GM12878 (cell line): ENCODE results near the gene KRT38. TPM values are rescaled to one million over a fixed set of nuclear protein-coding genes. Genes with fewer than 3 reads are reported as not detected.

Source experiments
- ATAC-seq: fragments of 200-7000 bp; cut with Tn5 transposase; 3 replicates; pipeline ENCODE4 v1.9.1; 2020; ENCODE audit warnings: mild to moderate bottlenecking, moderate library complexity
- BruUV-seq: library from RNA; stranded (reverse); fragments of 400-500 nt; replicated peaks from 2 replicates; lab custom pipeline; 2021; lab: Mats Ljungman, UMichigan
- CTCF ChIA-PET: fragments of 300-600 bp; sonication (Branson Sonifier 250); formaldehyde crosslinking; extraction: SDS; loops from one replicate; lab custom pipeline; 2021; ENCODE audit warnings: inconsistent platforms; lab: Yijun Ruan, JAX
- POLR2A ChIA-PET: fragments of 350-600 bp; formaldehyde crosslinking; extraction: SDS; loops from one replicate; lab custom pipeline; 2021; ENCODE audit warnings: inconsistent platforms; lab: Charles Lee
- RAD21 ChIA-PET: fragments of 300-600 bp; sonication (Branson Sonifier 250); formaldehyde crosslinking; loops from one replicate; lab custom pipeline; 2023; ENCODE audit warnings: antibody characterized with exemption; ENCODE audit not compliant: unreplicated experiment; lab: Charles Lee
- SMC1A ChIA-PET: fragments of 300-600 bp; sonication (Branson Sonifier 250); formaldehyde crosslinking; loops from one replicate; lab custom pipeline; 2023; ENCODE audit not compliant: unreplicated experiment, uncharacterized antibody; lab: Charles Lee
- DNase-seq: peaks from one replicate; pipeline ENCODE4 v3.0.0-alpha.2; 2011; ENCODE audit warnings: low read depth, low spot score
- FAIRE-seq: peaks from 3 replicates; lab custom pipeline; 2011; peaks lifted over from hg19 to GRCh38; lab: Jason Lieb, UNC
- H2AFZ ChIP-seq: 2 replicates; pipeline ENCODE4 v1.6.0; 2011; ENCODE audit warnings: low read depth, low read length, control low read depth; ENCODE audit not compliant: control insufficient read depth
- H3K27ac ChIP-seq: 2 replicates; pipeline ENCODE4 v1.5.1; 2011; ENCODE audit warnings: control low read depth; ENCODE audit not compliant: control insufficient read depth, insufficient read depth
- H3K27me3 ChIP-seq, 2 experiments: replicated peaks in 1 of 2; 2 replicates each; pipeline versions ENCODE4 v1.6.0 to v1.6.1; 2011; ENCODE audit warnings: low read length in 1 of 2; ENCODE audit not compliant: control insufficient read depth in 2 of 2, insufficient read depth in 2 of 2
- H3K36me3 ChIP-seq, 2 experiments: 2 replicates each; pipeline ENCODE4 v1.5.1; 2011; ENCODE audit warnings: low read length in 1 of 2; ENCODE audit not compliant: control insufficient read depth in 2 of 2, insufficient read depth in 2 of 2
- H3K4me1 ChIP-seq: 2 replicates; pipeline ENCODE4 v1.6.1; 2011; ENCODE audit warnings: mild to moderate bottlenecking, low read length, moderate library complexity, mixed read lengths; ENCODE audit not compliant: control insufficient read depth, insufficient read depth
- H3K4me2 ChIP-seq: 2 replicates; pipeline ENCODE4 v1.6.0; 2011; ENCODE audit warnings: control low read depth; ENCODE audit not compliant: control insufficient read depth, insufficient read depth
- H3K4me3 ChIP-seq: fragments of 200-600 bp; sonication (generic); 2 replicates; pipeline ENCODE4 v1.5.1; 2016
- H3K79me2 ChIP-seq: 2 replicates; pipeline ENCODE4 v1.6.0; 2011; ENCODE audit warnings: low read length; ENCODE audit not compliant: control insufficient read depth, insufficient read depth
- H3K9ac ChIP-seq: 2 replicates; pipeline ENCODE4 v1.8.0; 2011; ENCODE audit warnings: low read length, control low read depth, mixed read lengths; ENCODE audit not compliant: control insufficient read depth, insufficient read depth
- H3K9me3 ChIP-seq: replicated peaks from 3 replicates; pipeline ENCODE4 v1.5.1; 2011; ENCODE audit warnings: mild to moderate bottlenecking, low read length; ENCODE audit not compliant: control insufficient read depth, insufficient read depth
- H4K20me1 ChIP-seq: 2 replicates; pipeline ENCODE4 v1.6.0; 2011; ENCODE audit not compliant: control insufficient read depth, insufficient read depth
- CBX5 ChIP-seq: sonication (generic); IDR thresholded peaks from 2 replicates; pipeline ENCODE4 v1.6.1; 2016; ENCODE audit warnings: low read depth, moderate library complexity, mild to moderate bottlenecking, inconsistent platforms
- CHD4 ChIP-seq: fragments of 200-600 bp; sonication (generic); IDR thresholded peaks from 2 replicates; pipeline ENCODE4 v1.6.1; 2016; ENCODE audit warnings: mild to moderate bottlenecking
- CREB1 ChIP-seq: IDR thresholded peaks from 2 replicates; pipeline ENCODE4 v1.6.1; 2012; ENCODE audit warnings: low read depth, mild to moderate bottlenecking, inconsistent platforms
- MXI1 ChIP-seq: fragments of 150-350 bp; IDR thresholded peaks from 2 replicates; pipeline ENCODE4 v1.6.1; 2011; ENCODE audit warnings: low read depth, mild to moderate bottlenecking, inconsistent platforms, low read length, improper control_type of control experiment
- RAD51 ChIP-seq: fragments of 450-650 bp; IDR thresholded peaks from 2 replicates; pipeline ENCODE4 v1.6.1; 2016; ENCODE audit warnings: moderate library complexity, mild to moderate bottlenecking, inconsistent platforms
- RUNX3 ChIP-seq: IDR thresholded peaks from 2 replicates; pipeline ENCODE4 v1.6.1; 2012; ENCODE audit warnings: low read length, inconsistent platforms
- SREBF1 ChIP-seq: IDR thresholded peaks from 2 replicates; pipeline ENCODE4 v1.6.1; 2012; ENCODE audit warnings: mild to moderate bottlenecking, low read length
- TCF3 ChIP-seq: IDR thresholded peaks from 2 replicates; pipeline ENCODE4 v1.6.1; 2012; ENCODE audit warnings: low read depth, mild to moderate bottlenecking, low read length, borderline replicate concordance; ENCODE audit not compliant: insufficient read depth
- WGBS: methylation state at CpG from one replicate; pipeline ENCODE4 v1.1.6; 2016; ENCODE audit warnings: low lambda C conversion rate; ENCODE audit not compliant: insufficient replicate concordance, insufficient coverage; ENCODE audit errors: missing lambda C conversion rate; 5-methylcytosine and 5-hydroxymethylcytosine counted together
- in situ Hi-C: fragments of 300-500 bp; cut with MboI; formaldehyde crosslinking; loops from 9 replicates; pipeline ENCODE4 v1.14.3; 2018; ENCODE audit warnings: mixed read lengths
- intact Hi-C: fragments of 100-400 bp; cut with micrococcal nuclease; formaldehyde crosslinking; loops from one replicate; pipeline ENCODE4 v1.14.2; 2022; ENCODE audit not compliant: unreplicated experiment
- polyA plus RNA-seq, 11 experiments: library from polyadenylated mRNA; depleted of rRNA in 4 of 11; unstranded in 6 of 11; stranded (reverse) in 5 of 11; fragments of >200 nt; fragmentation: Nextera tagmentation in 4 of 11; fragmentation: Illumina TruSeq in 1 of 11; extraction: Ambion mirVana in 4 of 11; extraction: Trizol in 1 of 11; gene quantifications; 1 replicate in 1 of 11; 2 replicates in 10 of 11; pipeline versions ENCODE4 v1.2.1 to v1.2.3, GENCODE V29; 2011 to 2016; ENCODE audit warnings: inconsistent platforms in 2 of 11, missing spikeins in 2 of 11, low read depth in 1 of 11
- total RNA-seq, 4 experiments: library from RNA; depleted of rRNA in 3 of 4; stranded (reverse); fragments of >200 nt in 3 of 4; fragmentation: Illumina TruSeq in 1 of 4; extraction: Trizol in 1 of 4; gene quantifications; 2 replicates each; pipeline versions ENCODE4 v1.2.1 to v1.2.3, GENCODE V29; 2013 to 2021
- TF ChIP-seq, protein P1 (sequence below): fragments of 450-650 bp; IDR thresholded peaks from 2 replicates; pipeline ENCODE4 v1.6.1; 2016; ENCODE audit warnings: mild to moderate bottlenecking
- TF ChIP-seq, protein P2 (sequence below): fragments of 450-650 bp; IDR thresholded peaks from 2 replicates; pipeline ENCODE4 v1.6.1; 2014; ENCODE audit warnings: mild to moderate bottlenecking
- TF ChIP-seq, protein P3 (sequence below): IDR thresholded peaks from 2 replicates; pipeline ENCODE4 v1.6.1; 2012; ENCODE audit warnings: low read depth, low read length, improper control_type of control experiment

Gene KRT38
- total and polyA plus RNA-seq, 10 of the 15 experiments (the other 5 are each of a cell fraction or from before 2014, with no cell fraction given) = not detected

DNA sequence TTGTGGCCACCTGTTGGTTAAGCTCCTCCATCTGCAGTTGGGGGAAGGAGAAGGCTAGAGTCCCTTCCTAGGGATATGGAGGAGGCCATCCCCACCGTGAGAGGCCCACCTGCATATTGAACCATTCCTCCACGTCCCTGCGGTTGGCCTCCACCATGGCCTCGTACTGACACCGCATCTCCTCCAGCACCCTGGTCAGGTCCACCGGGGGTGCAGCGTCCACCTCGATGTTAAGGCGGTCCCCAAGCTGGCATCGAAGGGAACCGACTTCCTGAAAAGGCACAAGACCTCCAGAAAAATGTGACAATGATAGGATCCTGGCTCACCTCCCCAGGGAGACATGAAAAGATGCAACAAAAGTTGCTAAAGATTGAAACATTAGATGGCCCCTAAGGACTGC lies 23.4 kb upstream of the KRT38 start:
- intact Hi-C loops = no loop called here
- POLR2A ChIA-PET = no interaction called here
- Histone ChIP-seq H3K79me2 (no peaks in the 10 kb centered on the region), H4K20me1 (no peaks in the 10 kb centered on the region), H3K4me3 (no peak overlapping the region), H3K4me2 (no peak overlapping the region), H3K27me3 (no peaks in the 10 kb centered on the region; a peak in 2 of 4 replicates), H3K36me3 (no peaks in the 10 kb centered on the region), H2AFZ (no peak overlapping the region), H3K9ac (no peak overlapping the region), H3K27ac (no peak overlapping the region), H3K4me1 (no peaks in the 10 kb centered on the region), H3K9me3 (no peaks in the 10 kb centered on the region)
- SMC1A ChIA-PET = no interaction called here
- FAIRE-seq (no peak), DNase-seq (no peak), ATAC-seq (no peak)
- in situ Hi-C loops = no loop called here
- CTCF ChIA-PET = no interaction called here
- BruUV-seq = no TSS peak
- WGBS = 35% methylated on average over 11 of the region's 11 CpGs
- TF ChIP-seq CREB1 (no peak), CBX5 (no peak), RAD51 (no peak), TCF3 (no peak), RUNX3 (no peak), CHD4 (no peak), MXI1 (no peak), SREBF1 (no peak)
- TF ChIP-seq, protein P1, sequence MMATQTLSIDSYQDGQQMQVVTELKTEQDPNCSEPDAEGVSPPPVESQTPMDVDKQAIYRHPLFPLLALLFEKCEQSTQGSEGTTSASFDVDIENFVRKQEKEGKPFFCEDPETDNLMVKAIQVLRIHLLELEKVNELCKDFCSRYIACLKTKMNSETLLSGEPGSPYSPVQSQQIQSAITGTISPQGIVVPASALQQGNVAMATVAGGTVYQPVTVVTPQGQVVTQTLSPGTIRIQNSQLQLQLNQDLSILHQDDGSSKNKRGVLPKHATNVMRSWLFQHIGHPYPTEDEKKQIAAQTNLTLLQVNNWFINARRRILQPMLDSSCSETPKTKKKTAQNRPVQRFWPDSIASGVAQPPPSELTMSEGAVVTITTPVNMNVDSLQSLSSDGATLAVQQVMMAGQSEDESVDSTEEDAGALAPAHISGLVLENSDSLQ = no peak
- TF ChIP-seq, protein P2, sequence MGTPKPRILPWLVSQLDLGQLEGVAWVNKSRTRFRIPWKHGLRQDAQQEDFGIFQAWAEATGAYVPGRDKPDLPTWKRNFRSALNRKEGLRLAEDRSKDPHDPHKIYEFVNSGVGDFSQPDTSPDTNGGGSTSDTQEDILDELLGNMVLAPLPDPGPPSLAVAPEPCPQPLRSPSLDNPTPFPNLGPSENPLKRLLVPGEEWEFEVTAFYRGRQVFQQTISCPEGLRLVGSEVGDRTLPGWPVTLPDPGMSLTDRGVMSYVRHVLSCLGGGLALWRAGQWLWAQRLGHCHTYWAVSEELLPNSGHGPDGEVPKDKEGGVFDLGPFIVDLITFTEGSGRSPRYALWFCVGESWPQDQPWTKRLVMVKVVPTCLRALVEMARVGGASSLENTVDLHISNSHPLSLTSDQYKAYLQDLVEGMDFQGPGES = no peak
- TF ChIP-seq, protein P3, sequence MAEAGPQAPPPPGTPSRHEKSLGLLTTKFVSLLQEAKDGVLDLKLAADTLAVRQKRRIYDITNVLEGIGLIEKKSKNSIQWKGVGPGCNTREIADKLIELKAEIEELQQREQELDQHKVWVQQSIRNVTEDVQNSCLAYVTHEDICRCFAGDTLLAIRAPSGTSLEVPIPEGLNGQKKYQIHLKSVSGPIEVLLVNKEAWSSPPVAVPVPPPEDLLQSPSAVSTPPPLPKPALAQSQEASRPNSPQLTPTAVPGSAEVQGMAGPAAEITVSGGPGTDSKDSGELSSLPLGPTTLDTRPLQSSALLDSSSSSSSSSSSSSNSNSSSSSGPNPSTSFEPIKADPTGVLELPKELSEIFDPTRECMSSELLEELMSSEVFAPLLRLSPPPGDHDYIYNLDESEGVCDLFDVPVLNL = no peak
- RAD21 ChIA-PET = no interaction called here
